C4-2B (cell line): ENCODE results near the gene SLC38A3.
A peak's percentile ranks its signal among the peaks of the same experiment; 100 is the strongest.

Experiments used
- H3K27ac ChIP-seq: fragments of 450-650 bp; 2 replicates; pipeline ENCODE4 v1.5.1; 2017
- CTCF ChIP-seq: fragments of 450-650 bp; conservative IDR thresholded peaks from 2 replicates; pipeline ENCODE4 v1.5.1; 2017; ENCODE audit warnings: mild to moderate bottlenecking
- ZFX ChIP-seq: fragments of 450-650 bp; IDR thresholded peaks from 2 replicates; pipeline ENCODE4 v1.6.1; 2017

The SLC38A3 gene

DNA sequence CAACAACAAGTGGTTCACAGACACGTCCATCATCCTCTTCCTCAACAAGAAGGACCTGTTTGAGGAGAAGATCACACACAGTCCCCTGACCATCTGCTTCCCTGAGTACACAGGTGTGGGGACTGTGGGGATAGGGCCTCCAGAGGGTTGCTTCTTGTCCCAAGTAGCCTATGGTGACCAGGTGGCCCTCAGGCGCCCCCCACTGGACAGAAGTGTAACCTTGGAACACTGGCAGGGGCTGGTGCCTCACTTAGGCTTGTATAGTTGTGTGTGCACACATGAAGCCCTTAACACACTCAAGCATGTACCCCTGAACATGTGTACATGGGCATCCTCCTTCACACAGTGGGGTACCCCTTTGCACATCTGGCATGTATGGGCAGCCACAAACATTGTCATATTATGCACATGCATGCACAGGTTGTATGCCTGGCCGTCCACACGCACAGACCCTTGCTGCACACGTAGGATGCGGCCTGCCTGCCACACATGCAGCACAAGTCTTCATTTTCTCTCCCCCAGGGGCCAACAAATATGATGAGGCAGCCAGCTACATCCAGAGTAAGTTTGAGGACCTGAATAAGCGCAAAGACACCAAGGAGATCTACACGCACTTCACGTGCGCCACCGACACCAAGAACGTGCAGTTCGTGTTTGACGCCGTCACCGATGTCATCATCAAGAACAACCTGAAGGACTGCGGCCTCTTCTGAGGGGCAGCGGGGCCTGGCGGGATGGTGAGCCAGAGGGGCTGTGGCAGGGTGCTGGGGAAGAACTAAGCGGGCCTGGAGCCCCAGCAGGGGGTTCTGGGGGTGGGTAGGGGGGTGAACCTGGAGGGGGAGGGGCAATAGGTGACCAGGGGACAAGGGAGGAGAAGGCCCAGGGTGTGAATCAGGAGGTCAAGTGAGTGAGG, 52.2 kb downstream of the SLC38A3 start:
- TF ChIP-seq CTCF = peak; percentile 69
- no peak for TF ChIP-seq ZFX
- no peak overlapping the region for H3K27ac ChIP-seq

- no peak for TF ChIP-seq CTCF
- TF ChIP-seq ZFX = no peak
- no peak overlapping the region for H3K27ac ChIP-seq
Observed at GRCh38 chr3:50258029-50258680, 53.1 kb downstream of the SLC38A3 start.

- no peak overlapping the region for H3K27ac ChIP-seq
- TF ChIP-seq CTCF (no peak), ZFX (no peak)
Observed at GRCh38 chr3:50258979-50259378, 53.9 kb downstream of the SLC38A3 start.

- TF ChIP-seq CTCF (0 out of 2 replicates have a peak, but pooled peaks have one; percentile 1), ZFX (no peak)
- H3K27ac ChIP-seq = peak overlapping the region; percentile 76
Observed at GRCh38 chr3:50259432-50260026, 54.5 kb downstream of the SLC38A3 start.

DNA sequence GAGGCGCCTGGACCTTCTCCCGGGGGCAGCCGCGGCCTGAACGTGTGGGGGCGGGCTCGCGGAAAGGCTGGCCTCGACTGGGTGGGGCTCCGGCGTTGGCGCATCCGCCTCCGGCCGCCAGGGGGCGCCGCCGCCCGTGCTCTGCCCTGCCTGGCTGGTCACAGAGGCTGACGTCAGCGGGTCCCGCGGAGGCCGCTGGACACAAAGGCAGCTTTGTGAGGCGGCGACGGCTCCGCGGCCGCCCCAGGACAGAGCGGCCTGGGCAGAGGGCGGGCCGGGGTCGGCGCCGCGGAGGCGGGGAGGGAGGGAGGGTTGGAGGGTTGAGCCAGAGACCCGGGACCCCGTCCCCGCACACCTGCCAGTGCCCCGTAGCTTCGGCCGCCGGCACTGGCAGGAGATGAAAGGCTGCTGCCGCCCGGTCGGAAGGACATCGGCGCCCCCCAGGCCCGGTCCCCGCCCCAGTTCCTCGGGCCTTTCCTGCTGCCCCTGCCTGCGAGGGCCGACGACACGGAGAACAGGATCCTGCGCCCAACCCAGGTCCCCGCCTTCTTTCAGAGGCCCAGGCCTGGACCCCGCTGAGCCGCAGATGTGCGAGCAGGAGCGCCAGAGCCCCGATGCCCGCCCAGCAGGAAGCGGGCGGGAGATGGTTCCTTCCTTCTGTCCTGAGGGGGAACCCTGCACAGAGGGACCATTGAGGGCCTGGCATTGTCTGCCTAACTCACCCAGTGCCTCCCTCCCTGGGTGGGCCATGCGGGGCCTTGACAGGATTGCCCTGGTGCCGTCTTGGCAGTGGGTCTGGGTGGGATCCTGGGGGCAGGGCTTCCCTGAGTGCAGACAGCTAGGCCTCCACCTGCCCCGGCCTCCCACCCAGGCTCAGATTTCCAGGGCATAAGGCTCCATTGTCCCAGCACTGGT, 55.2 kb downstream of the SLC38A3 start:
- TF ChIP-seq CTCF = peak; percentile 98
- TF ChIP-seq ZFX = peak; percentile 62; the same call in 1 of the 2 replicates
- H3K27ac ChIP-seq = peak overlapping the region; percentile 76

- no peak for TF ChIP-seq ZFX
- TF ChIP-seq CTCF = no peak
- H3K27ac ChIP-seq = peak overlapping the region; percentile 76
Observed at GRCh38 chr3:50260942-50261441, 55.9 kb downstream of the SLC38A3 start.
